Measurements from ENCODE around the gene ACTR3C.

The ACTR3C gene

GRCh38 chr7:150368096-150368883 lies 44.9 kb upstream of the ACTR3C start, which contains the start of gene REPIN1:
TSS of gene REPIN1 (plus strand) at chr7:150368822. CDS start at chr7:150369712, 890 bp downstream.
- peak; percentile 56 for ATAC-seq
- TF ChIP-seq ZFP3 (CRISPR knock-in tag; IDR thresholded peaks at IDR 0.05) = peak; percentile 82
- peak; percentile 39; the same call in 1 of the 2 replicates for TF ChIP-seq CSDC2 (CRISPR knock-in tag; IDR thresholded peaks at IDR 0.05)
- 0 out of 2 replicates have a peak, but pooled peaks have one; percentile 30 for TF ChIP-seq ISL1 (CRISPR knock-in tag; IDR thresholded peaks at IDR 0.05)
- TF ChIP-seq PPARA (CRISPR knock-in tag; IDR thresholded peaks at IDR 0.05; ENCODE audit: borderline replicate concordance) = no peak
- 0 out of 2 replicates have a peak, but pooled peaks have one; percentile 21 for TF ChIP-seq ZC3H10 (CRISPR knock-in tag; IDR thresholded peaks at IDR 0.05)
- no peak for TF ChIP-seq ZNF8 (CRISPR knock-in tag; IDR thresholded peaks at IDR 0.05)
- 0 out of 2 replicates have a peak, but pooled peaks have one; percentile 32 for TF ChIP-seq CREB5 (CRISPR knock-in tag; IDR thresholded peaks at IDR 0.05; ENCODE audit: low read depth)
- TF ChIP-seq TSHZ2 (CRISPR knock-in tag; IDR thresholded peaks at IDR 0.05) = peak; percentile 83
- TF ChIP-seq ESRRG (CRISPR knock-in tag; IDR thresholded peaks at IDR 0.05) = no peak
- TF ChIP-seq BACH2 (CRISPR knock-in tag; IDR thresholded peaks at IDR 0.05; ENCODE audit: borderline replicate concordance) = 0 out of 2 replicates have a peak, but pooled peaks have one; percentile 45
- no peak for TF ChIP-seq SNAI2 (CRISPR knock-in tag; IDR thresholded peaks at IDR 0.05)
- TF ChIP-seq ZFP30 (CRISPR knock-in tag; IDR thresholded peaks at IDR 0.05) = peak; percentile 45; the same call in 1 of the 2 replicates
- TF ChIP-seq ZNF70 (CRISPR knock-in tag; IDR thresholded peaks at IDR 0.05) = 0 out of 2 replicates have a peak, but pooled peaks have one; percentile 21

- TF ChIP-seq GLIS3 (CRISPR knock-in tag; IDR thresholded peaks at IDR 0.05) (0 out of 2 replicates have a peak, but pooled peaks have one; percentile 6), TOX (CRISPR knock-in tag; IDR thresholded peaks at IDR 0.05; ENCODE audit: borderline replicate concordance) (no peak), SNAI2 (CRISPR knock-in tag; IDR thresholded peaks at IDR 0.05) (peak; percentile 97), TSHZ2 (CRISPR knock-in tag; IDR thresholded peaks at IDR 0.05) (no peak)
- ATAC-seq = no peak
Observed at GRCh38 chr7:150367677-150368095, 44.3 kb upstream of the ACTR3C start.

- ATAC-seq = no peak
- TF ChIP-seq CSRNP3 (CRISPR knock-in tag; IDR thresholded peaks at IDR 0.05) (no peak), POU6F1 (CRISPR knock-in tag; IDR thresholded peaks at IDR 0.05; ENCODE audit: borderline replicate concordance, low read depth) (no peak), SNAI2 (CRISPR knock-in tag; IDR thresholded peaks at IDR 0.05) (no peak), PATZ1 (CRISPR knock-in tag; IDR thresholded peaks at IDR 0.05; ENCODE audit: borderline replicate concordance) (no peak), ZFP3 (CRISPR knock-in tag; IDR thresholded peaks at IDR 0.05) (no peak), ZNF565 (CRISPR knock-in tag; conservative IDR thresholded peaks at IDR 0.05; ENCODE audit: low read depth) (no peak), BACH2 (CRISPR knock-in tag; IDR thresholded peaks at IDR 0.05; ENCODE audit: borderline replicate concordance) (no peak), ISL1 (CRISPR knock-in tag; IDR thresholded peaks at IDR 0.05) (no peak), OSR1 (CRISPR knock-in tag; IDR thresholded peaks at IDR 0.05) (no peak), GLIS3 (CRISPR knock-in tag; IDR thresholded peaks at IDR 0.05) (no peak), PPARA (CRISPR knock-in tag; IDR thresholded peaks at IDR 0.05; ENCODE audit: borderline replicate concordance) (no peak), ZNF70 (CRISPR knock-in tag; IDR thresholded peaks at IDR 0.05) (no peak), CREB5 (CRISPR knock-in tag; IDR thresholded peaks at IDR 0.05; ENCODE audit: low read depth) (no peak), ARNTL (CRISPR knock-in tag; IDR thresholded peaks at IDR 0.05; ENCODE audit: borderline replicate concordance, low read depth) (no peak)
Observed at GRCh38 chr7:150365673-150366398, 42.5 kb upstream of the ACTR3C start.
